Caco-2 (cell line): ENCODE measurements around the gene CREB3L1. TPM values are rescaled to one million over a fixed set of nuclear protein-coding genes. Genes with fewer than 3 reads are reported as not detected.
A peak's percentile ranks its signal among the peaks of the same experiment; 100 is the strongest.

Experiments
- BruUV-seq: library from RNA; stranded (reverse); fragments of 400-500 nt; replicated peaks from 2 replicates; lab custom pipeline; 2021; lab: Mats Ljungman, UMichigan
- CTCF ChIA-PET: fragments of 300-600 bp; sonication (Branson Sonifier 250); formaldehyde crosslinking; loops from one replicate; lab custom pipeline; 2022; ENCODE audit warnings: antibody characterized with exemption; lab: Charles Lee
- POLR2A ChIA-PET: fragments of 300-600 bp; sonication (Branson Sonifier 250); formaldehyde crosslinking; loops from one replicate; lab custom pipeline; 2022; ENCODE audit warnings: antibody characterized with exemption; lab: Charles Lee
- DNase-seq, 2 experiments: peaks; one replicate each; pipeline versions ENCODE4 v3.0.0 to v3.0.0-alpha.2; 2020 to 2022
- H3K27me3 ChIP-seq: replicated peaks from 2 replicates; pipeline ENCODE4 v1.6.0; 2011; ENCODE audit warnings: low read length; ENCODE audit not compliant: control insufficient read depth, insufficient read depth
- H3K36me3 ChIP-seq: 2 replicates; pipeline ENCODE4 v1.5.1; 2011; ENCODE audit warnings: low read length; ENCODE audit not compliant: control insufficient read depth, insufficient read depth
- H3K4me1 ChIP-seq: fragments of 250-450 bp; sonication (Bioruptor Pico); 2 replicates; pipeline ENCODE4 v1.5.1; 2020; ENCODE audit warnings: mild to moderate bottlenecking
- H3K4me3 ChIP-seq: 2 replicates; pipeline ENCODE4 v1.5.1; 2011; ENCODE audit warnings: low read depth, mild to moderate bottlenecking, control low read depth, low read length
- H3K9me3 ChIP-seq: fragments of 250-450 bp; sonication (Bioruptor Pico); 2 replicates; pipeline ENCODE4 v1.5.1; 2020; ENCODE audit warnings: mild to moderate bottlenecking, moderate library complexity
- H3K27ac Mint-ChIP-seq: one replicate; pipeline ENCODE4 v1.8.0; 2022; ENCODE audit warnings: mixed read lengths; ENCODE audit not compliant: unreplicated experiment
- H3K27me3 Mint-ChIP-seq: one replicate; pipeline ENCODE4 v1.8.0; 2022; ENCODE audit warnings: mixed read lengths; ENCODE audit not compliant: insufficient read depth, unreplicated experiment
- H3K36me3 Mint-ChIP-seq: one replicate; pipeline ENCODE4 v1.8.0; 2022; ENCODE audit warnings: mild to moderate bottlenecking, mixed read lengths; ENCODE audit not compliant: insufficient read depth, unreplicated experiment
- H3K4me1 Mint-ChIP-seq: one replicate; pipeline ENCODE4 v1.8.0; 2022; ENCODE audit warnings: low read depth, mixed read lengths; ENCODE audit not compliant: unreplicated experiment
- H3K4me3 Mint-ChIP-seq: one replicate; pipeline ENCODE4 v1.8.0; 2022; ENCODE audit warnings: mild to moderate bottlenecking, moderate library complexity, mixed read lengths; ENCODE audit not compliant: unreplicated experiment
- H3K9me3 Mint-ChIP-seq: one replicate; pipeline ENCODE4 v1.8.0; 2022; ENCODE audit warnings: mixed read lengths; ENCODE audit not compliant: unreplicated experiment
- intact Hi-C: fragments of 100-400 bp; cut with micrococcal nuclease; formaldehyde crosslinking; loops from one replicate; pipeline ENCODE4 v1.10.0; 2022; ENCODE audit not compliant: unreplicated experiment
- total RNA-seq: library from RNA; stranded (reverse); gene quantifications from 2 replicates; pipeline ENCODE4 v1.2.3, GENCODE V29; 2022
- TF ChIP-seq, protein P1 (sequence below), 2 experiments: fragments of 200-600 bp in 1 of 2; IDR thresholded peaks; 1 replicate in 1 of 2; 2 replicates in 1 of 2; pipeline versions ENCODE4 v1.5.1 to v1.8.0; 2011 to 2022; ENCODE audit warnings: antibody characterized with exemption in 1 of 2, control low read depth in 1 of 2, inconsistent platforms in 1 of 2, low read depth in 1 of 2, low read length in 1 of 2, mild to moderate bottlenecking in 1 of 2, moderate library complexity in 1 of 2; ENCODE audit not compliant: insufficient read depth in 1 of 2, severe bottlenecking in 1 of 2, unreplicated experiment in 1 of 2

CREB3L1 gene
- total RNA-seq, 1 experiment from 2014 or later, result 24.9 TPM

- H3K36me3 Mint-ChIP-seq, result peaks cover 6% of the 10 kb centered on the region
- H3K27ac Mint-ChIP-seq, result peak overlapping the region; percentile 76
- no TSS peak for BruUV-seq
- H3K4me1 Mint-ChIP-seq, result peaks cover 16% of the 10 kb centered on the region
- H3K4me3 ChIP-seq, result no peak overlapping the region
- no peak for DNase-seq
- TF ChIP-seq, protein P1, sequence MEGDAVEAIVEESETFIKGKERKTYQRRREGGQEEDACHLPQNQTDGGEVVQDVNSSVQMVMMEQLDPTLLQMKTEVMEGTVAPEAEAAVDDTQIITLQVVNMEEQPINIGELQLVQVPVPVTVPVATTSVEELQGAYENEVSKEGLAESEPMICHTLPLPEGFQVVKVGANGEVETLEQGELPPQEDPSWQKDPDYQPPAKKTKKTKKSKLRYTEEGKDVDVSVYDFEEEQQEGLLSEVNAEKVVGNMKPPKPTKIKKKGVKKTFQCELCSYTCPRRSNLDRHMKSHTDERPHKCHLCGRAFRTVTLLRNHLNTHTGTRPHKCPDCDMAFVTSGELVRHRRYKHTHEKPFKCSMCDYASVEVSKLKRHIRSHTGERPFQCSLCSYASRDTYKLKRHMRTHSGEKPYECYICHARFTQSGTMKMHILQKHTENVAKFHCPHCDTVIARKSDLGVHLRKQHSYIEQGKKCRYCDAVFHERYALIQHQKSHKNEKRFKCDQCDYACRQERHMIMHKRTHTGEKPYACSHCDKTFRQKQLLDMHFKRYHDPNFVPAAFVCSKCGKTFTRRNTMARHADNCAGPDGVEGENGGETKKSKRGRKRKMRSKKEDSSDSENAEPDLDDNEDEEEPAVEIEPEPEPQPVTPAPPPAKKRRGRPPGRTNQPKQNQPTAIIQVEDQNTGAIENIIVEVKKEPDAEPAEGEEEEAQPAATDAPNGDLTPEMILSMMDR (IDR thresholded peaks at IDR 0.05; ENCODE audit: insufficient read depth in 1 of 2, low read depth in 1 of 2, low read length in 1 of 2, severe bottlenecking in 1 of 2, unreplicated experiment in 1 of 2), result no peak
- H3K27me3 Mint-ChIP-seq, result no peaks in the 10 kb centered on the region
- peaks cover 40% of the 10 kb centered on the region for H3K4me1 ChIP-seq
- POLR2A ChIA-PET, result interaction anchor here (1.2 kb wide), 1 partner anchor 53 kb away, joined by 8 read pairs; no protein-coding TSS in a partner anchor
- no peaks in the 10 kb centered on the region for H3K27me3 ChIP-seq
- no peaks in the 10 kb centered on the region; the same call in none of the 2 replicates for H3K36me3 ChIP-seq
- intact Hi-C loops, result loop anchor here (2.0 kb wide), 1 partner anchor 19 kb away; the partner anchor contains the start of gene CREB3L1
- H3K9me3 Mint-ChIP-seq, result no peaks in the 10 kb centered on the region
- no peaks in the 10 kb centered on the region for H3K9me3 ChIP-seq
- CTCF ChIA-PET, result interaction anchor here (0.6 to 2.6 kb wide), 5 partner anchors 12 to 187 kb away, joined by 3 to 11 read pairs (median 3); partner anchors contain the start of gene CREB3L1
- H3K4me3 Mint-ChIP-seq, result peak overlapping the region; percentile 44
Measured at GRCh38 chr11:46296059-46296527, 18.6 kb downstream of the CREB3L1 start.

- DNase-seq, result peak; percentile 87 to 90
- peak overlapping the region; percentile 76 for H3K27ac Mint-ChIP-seq
- POLR2A ChIA-PET, result interaction anchor here (0.5 to 1.2 kb wide), 3 partner anchors 53 to 375 kb away, joined by 3 to 8 read pairs (median 3); no protein-coding TSS in a partner anchor
- H3K27me3 Mint-ChIP-seq, result no peaks in the 10 kb centered on the region
- no peaks in the 10 kb centered on the region for H3K27me3 ChIP-seq
- H3K36me3 Mint-ChIP-seq, result peaks cover 6% of the 10 kb centered on the region
- H3K4me3 ChIP-seq, result no peak overlapping the region
- no TSS peak for BruUV-seq
- CTCF ChIA-PET, result interaction anchor here (0.6 to 2.6 kb wide), 7 partner anchors 11 to 188 kb away, joined by 3 to 11 read pairs (median 4); partner anchors contain the start of gene CREB3L1
- intact Hi-C loops, result loop anchor here (1.0 to 2.0 kb wide), 2 partner anchors 19 to 20 kb away; partner anchors contain the start of gene CREB3L1
- no peaks in the 10 kb centered on the region for H3K9me3 ChIP-seq
- TF ChIP-seq, protein P1 (IDR thresholded peaks at IDR 0.05; ENCODE audit: insufficient read depth in 1 of 2, low read depth in 1 of 2, low read length in 1 of 2, severe bottlenecking in 1 of 2, unreplicated experiment in 1 of 2), result peak; percentile 53 to 82
- H3K9me3 Mint-ChIP-seq, result no peaks in the 10 kb centered on the region
- H3K4me1 ChIP-seq, result peaks cover 36% of the 10 kb centered on the region
- no peak overlapping the region for H3K4me3 Mint-ChIP-seq
- no peaks in the 10 kb centered on the region; the same call in none of the 2 replicates for H3K36me3 ChIP-seq
- H3K4me1 Mint-ChIP-seq, result peaks cover 16% of the 10 kb centered on the region
Measured at GRCh38 chr11:46296528-46297448, 19.3 kb downstream of the CREB3L1 start.
